Islet precursor cell (in vitro differentiated cells): Measurements from ENCODE around the gene NLK.
"Not testable (repeated sequence)": the region's sequence is repeated elsewhere in the genome, so short reads cannot be mapped to it uniquely, and the experiment has no call there.

Source experiments
- DNase-seq: peaks from one replicate; pipeline ENCODE4 v3.0.0-alpha.2; 2018

Gene NLK

GRCh38 chr17:28118362-28118761 is 75.9 kb downstream of the NLK start:
- DNase-seq = no peak

GRCh38 chr17:28119046-28119445 is 76.6 kb downstream of the NLK start:
- DNase-seq = no peak

- DNase-seq = no peak
These were observed 77.1 kb downstream of the NLK start for GRCh38 chr17:28119560-28119959.

- DNase-seq = no peak
These were observed 78.3 kb downstream of the NLK start for GRCh38 chr17:28120766-28121165.

GRCh38 chr17:28124962-28125361 is 82.5 kb downstream of the NLK start:
- no peak for DNase-seq

GRCh38 chr17:28125526-28126378 is 83.3 kb downstream of the NLK start:
- no peak for DNase-seq

- DNase-seq = no peak
These were observed 84.7 kb downstream of the NLK start for GRCh38 chr17:28127196-28127595.

GRCh38 chr17:28128779-28129178 is 86.3 kb downstream of the NLK start:
- DNase-seq = no peak

GRCh38 chr17:28130472-28130871 is 88.0 kb downstream of the NLK start:
- no peak for DNase-seq

- no peak for DNase-seq
These were observed 89.1 kb downstream of the NLK start for GRCh38 chr17:28131599-28131998.

GRCh38 chr17:28133562-28133970 is 91.1 kb downstream of the NLK start:
- DNase-seq = no peak

- DNase-seq = no peak
These were observed 94.4 kb downstream of the NLK start for GRCh38 chr17:28136923-28137322.

GRCh38 chr17:28139822-28140221 is 97.3 kb downstream of the NLK start:
- DNase-seq = no peak

- DNase-seq = no peak
These were observed 98.8 kb downstream of the NLK start for GRCh38 chr17:28141313-28141712.

GRCh38 chr17:28141773-28142172 is 99.3 kb downstream of the NLK start:
- DNase-seq = no peak

- no peak for DNase-seq
These were observed 99.8 kb downstream of the NLK start for GRCh38 chr17:28142305-28142704.

- DNase-seq = no peak
These were observed 101.5 kb downstream of the NLK start for GRCh38 chr17:28144019-28144418.

GRCh38 chr17:28145348-28145747 is 102.9 kb downstream of the NLK start:
- no peak for DNase-seq

GRCh38 chr17:28147017-28147416 is 104.5 kb downstream of the NLK start:
- no peak for DNase-seq

- no peak for DNase-seq
These were observed 108.5 kb downstream of the NLK start for GRCh38 chr17:28151001-28151400.

GRCh38 chr17:28154214-28154613 is 111.7 kb downstream of the NLK start:
- DNase-seq = no peak

- not testable (repeated sequence) for DNase-seq
These were observed 112.9 kb downstream of the NLK start for GRCh38 chr17:28155405-28155804.

- DNase-seq = no peak
These were observed 116.5 kb downstream of the NLK start for GRCh38 chr17:28159004-28159403.

- DNase-seq = no peak
These were observed 117.4 kb downstream of the NLK start for GRCh38 chr17:28159924-28160323.

- no peak for DNase-seq
These were observed 118.1 kb downstream of the NLK start for GRCh38 chr17:28160610-28161009.
